ENCODE measurements around the gene PHF20. TPM values are rescaled to one million over a fixed set of nuclear protein-coding genes. Genes with fewer than 3 reads are reported as not detected.

PHF20 gene
- total RNA-seq, 3 donors from 2014 or later, result 48.5 to 60.0 (median 59.7) TPM

DNA sequence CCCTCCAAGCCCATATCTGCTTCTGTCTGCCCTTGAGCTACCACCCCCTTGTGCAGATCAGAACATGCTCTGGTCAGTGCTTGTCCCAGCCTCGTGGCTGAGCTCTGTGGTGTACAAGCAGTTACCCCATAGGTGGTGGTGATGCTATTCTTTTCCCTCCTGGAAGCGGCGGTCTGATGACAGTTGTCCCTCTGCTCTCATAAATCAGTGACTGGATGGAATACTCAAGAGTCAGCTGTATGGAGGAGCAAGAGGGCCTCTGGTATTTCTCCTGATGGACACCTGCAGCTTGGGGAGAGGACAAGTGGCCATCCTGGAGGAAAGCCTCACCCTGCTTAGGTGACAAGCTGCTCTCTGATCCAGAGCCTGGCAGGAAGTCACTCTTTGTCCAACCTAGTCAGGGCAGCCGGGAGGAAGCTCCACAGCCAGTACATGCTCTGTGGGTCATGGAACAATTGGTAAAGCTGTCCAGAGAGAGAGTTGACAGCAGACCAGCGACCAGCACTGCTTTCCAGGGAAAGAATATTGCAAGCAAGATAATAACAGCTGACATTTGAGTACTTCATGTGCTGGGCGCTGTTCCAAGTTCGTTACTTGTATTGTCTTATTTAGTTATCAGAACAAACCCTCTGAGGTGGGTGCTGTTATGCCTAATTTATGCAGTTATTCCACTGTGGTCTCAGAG lies 135.3 kb downstream of the PHF20 start:
- intact Hi-C loops (cut with DNase I; ENCODE audit: low total_unique reads), result no loop called here
- H3K9me3 ChIP-seq, result no peaks in the 10 kb centered on the region
- H3K27ac ChIP-seq, result peak overlapping the region in 1 of 2 donors; percentile 6
- no peak for DNase-seq (ENCODE audit: low spot score in 2 of 2)
- TF ChIP-seq POLR2A (IDR thresholded peaks at IDR 0.05) (no peak), POLR2AphosphoS5 (IDR thresholded peaks at IDR 0.05) (no peak)
- TF ChIP-seq, protein P1, sequence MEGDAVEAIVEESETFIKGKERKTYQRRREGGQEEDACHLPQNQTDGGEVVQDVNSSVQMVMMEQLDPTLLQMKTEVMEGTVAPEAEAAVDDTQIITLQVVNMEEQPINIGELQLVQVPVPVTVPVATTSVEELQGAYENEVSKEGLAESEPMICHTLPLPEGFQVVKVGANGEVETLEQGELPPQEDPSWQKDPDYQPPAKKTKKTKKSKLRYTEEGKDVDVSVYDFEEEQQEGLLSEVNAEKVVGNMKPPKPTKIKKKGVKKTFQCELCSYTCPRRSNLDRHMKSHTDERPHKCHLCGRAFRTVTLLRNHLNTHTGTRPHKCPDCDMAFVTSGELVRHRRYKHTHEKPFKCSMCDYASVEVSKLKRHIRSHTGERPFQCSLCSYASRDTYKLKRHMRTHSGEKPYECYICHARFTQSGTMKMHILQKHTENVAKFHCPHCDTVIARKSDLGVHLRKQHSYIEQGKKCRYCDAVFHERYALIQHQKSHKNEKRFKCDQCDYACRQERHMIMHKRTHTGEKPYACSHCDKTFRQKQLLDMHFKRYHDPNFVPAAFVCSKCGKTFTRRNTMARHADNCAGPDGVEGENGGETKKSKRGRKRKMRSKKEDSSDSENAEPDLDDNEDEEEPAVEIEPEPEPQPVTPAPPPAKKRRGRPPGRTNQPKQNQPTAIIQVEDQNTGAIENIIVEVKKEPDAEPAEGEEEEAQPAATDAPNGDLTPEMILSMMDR (IDR thresholded peaks at IDR 0.05), result no peak
- H3K4me1 ChIP-seq, result no peaks in the 10 kb centered on the region
- no peaks in the 10 kb centered on the region for H3K36me3 ChIP-seq
- no peaks in the 10 kb centered on the region for H3K27me3 ChIP-seq
- no peak overlapping the region for H3K4me3 ChIP-seq

DNA sequence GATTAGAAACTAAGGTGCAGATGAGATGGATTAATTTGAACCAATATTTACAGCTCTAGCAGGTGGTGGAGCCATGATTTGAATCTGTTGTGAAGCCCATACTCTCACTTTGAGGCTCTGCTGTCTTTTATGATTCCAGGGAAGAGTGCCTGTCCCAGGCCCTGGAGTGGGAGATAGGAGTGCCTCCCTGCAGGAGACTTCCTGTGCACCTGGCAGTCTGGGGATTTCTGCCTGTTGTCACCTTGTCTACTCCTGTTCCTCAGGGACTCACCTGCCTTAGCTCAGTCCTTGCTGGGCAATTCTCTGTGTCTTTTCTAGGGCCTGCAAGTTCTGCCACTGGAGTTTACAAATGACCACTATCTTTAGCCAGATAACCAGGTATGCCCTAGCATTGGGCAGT lies 136.2 kb downstream of the PHF20 start:
- Histone ChIP-seq H3K27ac (no peak overlapping the region), H3K27me3 (no peaks in the 10 kb centered on the region), H3K36me3 (no peaks in the 10 kb centered on the region), H3K4me3 (no peak overlapping the region), H3K4me1 (no peaks in the 10 kb centered on the region), H3K9me3 (no peaks in the 10 kb centered on the region)
- intact Hi-C loops (cut with DNase I; ENCODE audit: low total_unique reads), result no loop called here
- no peak for DNase-seq (ENCODE audit: low spot score in 2 of 2)
- TF ChIP-seq, protein P1 (IDR thresholded peaks at IDR 0.05), result no peak
- no peak for TF ChIP-seq POLR2AphosphoS5 (IDR thresholded peaks at IDR 0.05)
- no peak for TF ChIP-seq POLR2A (IDR thresholded peaks at IDR 0.05)

DNA sequence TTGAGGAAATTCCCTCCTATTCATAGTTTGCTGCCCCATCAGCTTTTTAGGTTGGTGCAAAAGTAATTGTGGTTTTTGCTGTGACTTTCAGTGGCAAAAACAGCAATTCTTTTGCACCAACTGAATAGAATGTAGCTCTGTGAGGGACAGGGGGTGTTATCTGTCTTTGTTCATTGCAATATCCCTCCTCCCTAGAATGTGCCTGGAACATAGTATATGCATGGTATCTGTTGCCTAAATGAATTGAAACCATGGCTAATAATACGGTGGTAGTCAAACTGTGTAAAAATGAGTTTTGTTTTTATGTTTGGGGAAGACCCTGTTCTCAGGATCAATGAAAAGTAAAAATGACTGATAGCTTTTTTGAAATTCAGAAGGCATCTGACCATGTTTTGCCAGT lies 137.4 kb downstream of the PHF20 start:
- H3K4me3 ChIP-seq, result no peak overlapping the region
- no peak overlapping the region for H3K27ac ChIP-seq
- DNase-seq (ENCODE audit: low spot score in 2 of 2), result no peak
- no peaks in the 10 kb centered on the region for H3K4me1 ChIP-seq
- H3K36me3 ChIP-seq, result no peaks in the 10 kb centered on the region
- H3K9me3 ChIP-seq, result no peaks in the 10 kb centered on the region
- TF ChIP-seq, protein P1 (IDR thresholded peaks at IDR 0.05), result no peak
- TF ChIP-seq POLR2A (IDR thresholded peaks at IDR 0.05), result no peak
- intact Hi-C loops (cut with DNase I; ENCODE audit: low total_unique reads), result no loop called here
- H3K27me3 ChIP-seq, result no peaks in the 10 kb centered on the region

DNA sequence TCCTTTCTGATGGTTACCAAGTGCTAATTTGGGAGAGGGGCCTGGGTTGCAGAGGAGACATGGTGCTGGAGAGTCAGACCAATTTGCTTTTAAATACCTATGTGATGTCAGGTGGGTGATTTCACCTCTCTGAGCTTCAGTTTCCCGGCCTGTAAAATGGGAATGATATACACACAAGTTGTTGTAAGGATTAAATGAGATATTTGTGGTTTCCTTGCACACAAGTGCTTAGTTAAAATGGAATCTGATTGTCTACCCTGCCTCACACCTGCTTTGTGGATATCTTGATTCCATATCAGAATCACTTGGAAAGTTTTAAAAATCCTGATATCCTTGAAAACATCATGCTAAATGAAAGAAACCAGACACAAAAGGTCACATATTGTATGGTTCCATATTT lies 138.0 kb downstream of the PHF20 start:
- Histone ChIP-seq H3K4me3 (no peak overlapping the region), H3K36me3 (no peaks in the 10 kb centered on the region), H3K27ac (no peak overlapping the region), H3K27me3 (no peaks in the 10 kb centered on the region), H3K9me3 (no peaks in the 10 kb centered on the region), H3K4me1 (no peaks in the 10 kb centered on the region)
- TF ChIP-seq POLR2AphosphoS5 (IDR thresholded peaks at IDR 0.05) (no peak), POLR2A (IDR thresholded peaks at IDR 0.05) (no peak)
- TF ChIP-seq, protein P1 (IDR thresholded peaks at IDR 0.05), result no peak
- no peak for DNase-seq (ENCODE audit: low spot score in 2 of 2)
- intact Hi-C loops (cut with DNase I; ENCODE audit: low total_unique reads), result no loop called here

DNA sequence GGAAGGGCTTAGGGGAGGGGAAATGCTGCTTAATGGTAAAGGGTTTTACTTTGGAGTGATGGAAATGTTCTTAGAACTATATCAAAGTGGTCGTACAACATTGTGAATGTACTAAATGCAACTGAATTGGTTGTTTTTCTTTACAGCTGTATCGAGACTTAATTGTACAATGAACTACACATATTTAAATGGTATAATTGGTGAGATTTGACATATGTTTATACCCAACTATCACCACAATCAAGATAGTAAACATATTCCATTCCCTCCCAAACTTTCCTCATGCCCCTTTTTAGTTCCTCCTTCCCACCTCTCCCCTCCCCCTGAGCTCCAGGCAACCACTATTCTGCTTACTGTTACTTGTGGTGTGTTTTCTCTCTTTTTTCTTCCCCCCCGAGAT lies 138.4 kb downstream of the PHF20 start:
- intact Hi-C loops (cut with DNase I; ENCODE audit: low total_unique reads), result no loop called here
- TF ChIP-seq POLR2A (IDR thresholded peaks at IDR 0.05), result no peak
- TF ChIP-seq, protein P1 (IDR thresholded peaks at IDR 0.05), result no peak
- no peak for TF ChIP-seq POLR2AphosphoS5 (IDR thresholded peaks at IDR 0.05)
- H3K27me3 ChIP-seq, result no peaks in the 10 kb centered on the region
- H3K36me3 ChIP-seq, result no peaks in the 10 kb centered on the region
- no peak overlapping the region for H3K27ac ChIP-seq
- H3K4me3 ChIP-seq, result no peak overlapping the region
- DNase-seq (ENCODE audit: low spot score in 2 of 2), result no peak
- H3K4me1 ChIP-seq, result no peaks in the 10 kb centered on the region
- H3K9me3 ChIP-seq, result no peaks in the 10 kb centered on the region

Measured in breast epithelium (tissue), 4 donors.